GM12878 (cell line): ENCODE results near the gene RUVBL2. TPM values are rescaled to one million over a fixed set of nuclear protein-coding genes. Genes with fewer than 3 reads are reported as not detected.

ENCODE experiments used
- ATF2 ChIP-seq: IDR thresholded peaks from 2 replicates; pipeline ENCODE4 v1.6.1; 2012; ENCODE audit warnings: low read length, inconsistent platforms
- ATF3 ChIP-seq: IDR thresholded peaks from 2 replicates; pipeline ENCODE4 v1.6.1; 2011; ENCODE audit warnings: low read depth, mild to moderate bottlenecking, low read length, moderate library complexity, borderline replicate concordance; ENCODE audit errors: extremely low read depth
- CHD2 ChIP-seq: IDR thresholded peaks from 2 replicates; pipeline ENCODE4 v1.6.1; 2011; ENCODE audit warnings: low read depth, low read length, improper control_type of control experiment, borderline replicate concordance
- E2F4 ChIP-seq: IDR thresholded peaks from 2 replicates; pipeline ENCODE4 v1.6.1; 2012; ENCODE audit warnings: low read depth, low read length, improper control_type of control experiment
- EED ChIP-seq: sonication (generic); IDR thresholded peaks from 2 replicates; pipeline ENCODE4 v1.6.1; 2016; ENCODE audit warnings: antibody characterized with exemption, low read depth
- EGR1 ChIP-seq, 2 experiments: IDR thresholded peaks; 1 replicate in 1 of 2; 2 replicates in 1 of 2; pipeline ENCODE4 v1.6.1; 2011 to 2012; ENCODE audit warnings: low read depth in 2 of 2, low read length in 2 of 2, borderline replicate concordance in 1 of 2, mild to moderate bottlenecking in 1 of 2, moderate library complexity in 1 of 2
- ESRRA ChIP-seq: IDR thresholded peaks from 2 replicates; pipeline ENCODE4 v1.6.1; 2012; ENCODE audit warnings: mild to moderate bottlenecking, low read length, improper control_type of control experiment
- JUND ChIP-seq: IDR thresholded peaks from 2 replicates; pipeline ENCODE4 v1.6.1; 2012; ENCODE audit warnings: low read depth, mild to moderate bottlenecking, low read length, improper control_type of control experiment, moderate library complexity
- KDM1A ChIP-seq: fragments of 200-600 bp; sonication (generic); IDR thresholded peaks from 2 replicates; pipeline ENCODE4 v1.6.1; 2016; ENCODE audit warnings: borderline replicate concordance
- MTA2 ChIP-seq: fragments of 450-650 bp; IDR thresholded peaks from 2 replicates; pipeline ENCODE4 v1.6.1; 2016; ENCODE audit warnings: low read depth, mild to moderate bottlenecking, moderate library complexity
- NFXL1 ChIP-seq: fragments of 450-650 bp; IDR thresholded peaks from 2 replicates; pipeline ENCODE4 v1.6.1; 2017; ENCODE audit warnings: antibody characterized with exemption, mild to moderate bottlenecking, borderline replicate concordance
- PBX3 ChIP-seq: IDR thresholded peaks from 2 replicates; pipeline ENCODE4 v1.6.1; 2011; ENCODE audit warnings: mild to moderate bottlenecking, low read depth, low read length, moderate library complexity; ENCODE audit not compliant: insufficient replicate concordance
- PML ChIP-seq: IDR thresholded peaks from 2 replicates; pipeline ENCODE4 v1.6.1; 2012; ENCODE audit warnings: low read length, inconsistent platforms
- POLR2AphosphoS5 ChIP-seq: IDR thresholded peaks from 2 replicates; pipeline ENCODE4 v1.6.1; 2011; ENCODE audit warnings: mild to moderate bottlenecking, low read length, inconsistent platforms
- PRDM15 ChIP-seq: fragments of 450-650 bp; formaldehyde crosslinking; IDR thresholded peaks from 2 replicates; pipeline ENCODE4 v1.4.0; 2020; ENCODE audit warnings: mild to moderate bottlenecking, moderate library complexity
- SIX5 ChIP-seq: IDR thresholded peaks from 2 replicates; pipeline ENCODE4 v1.6.1; 2011; ENCODE audit warnings: mild to moderate bottlenecking, low read depth, low read length, moderate library complexity; ENCODE audit not compliant: severe bottlenecking
- SUZ12 ChIP-seq: fragments of 200-600 bp; sonication (generic); IDR thresholded peaks from one replicate; pipeline ENCODE4 v1.6.1; 2018; ENCODE audit warnings: antibody characterized with exemption, mild to moderate bottlenecking; ENCODE audit not compliant: unreplicated experiment
- TCF12 ChIP-seq: IDR thresholded peaks from 2 replicates; pipeline ENCODE4 v1.6.1; 2011; ENCODE audit warnings: low read depth, mild to moderate bottlenecking, low read length
- TCF3 ChIP-seq: IDR thresholded peaks from 2 replicates; pipeline ENCODE4 v1.6.1; 2012; ENCODE audit warnings: low read depth, mild to moderate bottlenecking, low read length, borderline replicate concordance; ENCODE audit not compliant: insufficient read depth
- ZSCAN29 ChIP-seq: fragments of 450-650 bp; IDR thresholded peaks from 2 replicates; pipeline ENCODE4 v1.6.1; 2017; ENCODE audit warnings: mild to moderate bottlenecking, moderate library complexity
- polyA plus RNA-seq, 11 experiments: library from polyadenylated mRNA; depleted of rRNA in 4 of 11; unstranded in 6 of 11; stranded (reverse) in 5 of 11; fragments of >200 nt; fragmentation: Nextera tagmentation in 4 of 11; fragmentation: Illumina TruSeq in 1 of 11; extraction: Ambion mirVana in 4 of 11; extraction: Trizol in 1 of 11; gene quantifications; 1 replicate in 1 of 11; 2 replicates in 10 of 11; pipeline versions ENCODE4 v1.2.1 to v1.2.3, GENCODE V29; 2011 to 2016; ENCODE audit warnings: inconsistent platforms in 2 of 11, missing spikeins in 2 of 11, low read depth in 1 of 11
- total RNA-seq, 4 experiments: library from RNA; depleted of rRNA in 3 of 4; stranded (reverse); fragments of >200 nt in 3 of 4; fragmentation: Illumina TruSeq in 1 of 4; extraction: Trizol in 1 of 4; gene quantifications; 2 replicates each; pipeline versions ENCODE4 v1.2.1 to v1.2.3, GENCODE V29; 2013 to 2021

Gene RUVBL2
- total and polyA plus RNA-seq, 10 of the 15 experiments (the other 5 are each of a cell fraction or from before 2014, with no cell fraction given): 33.8 to 224 (median 125) TPM

GRCh38 chr19:48965806-48966540 lies 27.7 kb upstream of the RUVBL2 start (continued):
- TF ChIP-seq TCF12 (no peak), JUND (no peak), PRDM15 (CRISPR knock-in tag) (no peak), MTA2 (no peak), EGR1 (IDR thresholded peaks at IDR 0.05; ENCODE audit: borderline replicate concordance in 1 of 2, low read depth in 2 of 2, low read length in 2 of 2) (peak in 1 of 2 experiments; percentile 31; a peak in 1 of 3 replicates), ATF3 (peak; percentile 32; the same call in 1 of the 2 replicates), PBX3 (no peak), SIX5 (peak; percentile 90), EED (no peak), ESRRA (no peak), KDM1A (no peak), TCF3 (no peak), PML (no peak), ATF2 (no peak), SUZ12 (no peak), ZSCAN29 (no peak), NFXL1 (no peak), E2F4 (no peak), POLR2AphosphoS5 (peak; percentile 11; the same call in 1 of the 2 replicates), CHD2 (no peak)
